Bladder microvascular endothelial cell (primary cell): ENCODE measurements around the gene AJM1. TPM values are rescaled to one million over a fixed set of nuclear protein-coding genes. Genes with fewer than 3 reads are reported as not detected.

Experiments used
- total RNA-seq: library from RNA; depleted of rRNA; stranded (reverse); fragments of >200 nt; gene quantifications from 2 replicates; pipeline ENCODE4 v1.2.3, GENCODE V29; 2014

AJM1 gene
- 0.65 and 1.4 TPM in 2 replicates for total RNA-seq

GRCh38 chr9:136842380-136842948 lies at the start of gene AJM1:
Gene AJM1 (plus strand): TSS chr9:136842478. CDS start chr9:136844415, 1,937 bp downstream.

GRCh38 chr9:136796238-136796774 lies 46.0 kb upstream of the AJM1 start, which contains the start of gene CCDC183:
Gene CCDC183 (plus strand): TSS chr9:136796338. CDS start chr9:136796398, 60 bp downstream.

DNA sequence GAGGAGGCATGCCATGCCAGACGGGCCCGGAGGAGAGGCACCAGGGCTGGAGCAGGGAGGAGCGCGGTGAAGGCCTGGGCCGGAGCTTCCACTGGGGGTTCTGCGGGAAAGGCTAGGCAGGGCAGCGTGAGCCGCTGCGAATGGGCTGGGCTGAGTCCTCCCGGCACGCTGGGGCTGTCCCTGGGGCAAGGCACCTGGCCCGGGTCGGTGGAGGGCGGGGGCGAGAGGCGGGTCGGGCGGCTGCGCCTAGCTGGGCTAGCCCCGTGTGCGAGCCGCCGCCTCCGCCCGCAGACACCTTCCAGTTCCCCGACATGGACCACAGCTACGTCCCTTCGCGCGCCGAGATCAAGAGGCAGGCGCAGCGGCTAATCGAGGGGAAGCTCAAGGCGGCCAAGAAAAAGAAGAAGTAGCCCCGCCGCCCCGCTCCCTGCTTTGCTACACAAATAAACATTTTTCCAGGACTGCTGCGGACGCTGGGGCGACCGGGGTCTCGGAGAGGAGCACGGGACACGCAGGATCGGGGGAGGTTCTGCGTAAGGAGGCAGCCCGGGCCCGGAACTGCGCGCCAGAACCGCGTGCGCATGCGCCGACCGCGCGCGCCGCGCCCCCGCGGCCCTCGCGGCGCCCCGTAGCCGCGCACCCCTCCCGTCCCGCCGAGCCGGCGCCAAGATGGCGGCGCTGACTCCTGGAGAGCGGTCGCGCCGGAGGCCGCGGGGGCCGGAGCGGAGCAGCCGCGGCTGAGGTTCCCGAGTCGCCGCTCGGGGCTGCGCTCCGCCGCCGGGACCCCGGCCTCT lies 34.8 kb upstream of the AJM1 start, which contains the start of gene RABL6:
RABL6 (plus strand) TSS at position 668 of the 794 bp plus-strand sequence. CDS start 249 bp downstream, outside the sequence.

DNA sequence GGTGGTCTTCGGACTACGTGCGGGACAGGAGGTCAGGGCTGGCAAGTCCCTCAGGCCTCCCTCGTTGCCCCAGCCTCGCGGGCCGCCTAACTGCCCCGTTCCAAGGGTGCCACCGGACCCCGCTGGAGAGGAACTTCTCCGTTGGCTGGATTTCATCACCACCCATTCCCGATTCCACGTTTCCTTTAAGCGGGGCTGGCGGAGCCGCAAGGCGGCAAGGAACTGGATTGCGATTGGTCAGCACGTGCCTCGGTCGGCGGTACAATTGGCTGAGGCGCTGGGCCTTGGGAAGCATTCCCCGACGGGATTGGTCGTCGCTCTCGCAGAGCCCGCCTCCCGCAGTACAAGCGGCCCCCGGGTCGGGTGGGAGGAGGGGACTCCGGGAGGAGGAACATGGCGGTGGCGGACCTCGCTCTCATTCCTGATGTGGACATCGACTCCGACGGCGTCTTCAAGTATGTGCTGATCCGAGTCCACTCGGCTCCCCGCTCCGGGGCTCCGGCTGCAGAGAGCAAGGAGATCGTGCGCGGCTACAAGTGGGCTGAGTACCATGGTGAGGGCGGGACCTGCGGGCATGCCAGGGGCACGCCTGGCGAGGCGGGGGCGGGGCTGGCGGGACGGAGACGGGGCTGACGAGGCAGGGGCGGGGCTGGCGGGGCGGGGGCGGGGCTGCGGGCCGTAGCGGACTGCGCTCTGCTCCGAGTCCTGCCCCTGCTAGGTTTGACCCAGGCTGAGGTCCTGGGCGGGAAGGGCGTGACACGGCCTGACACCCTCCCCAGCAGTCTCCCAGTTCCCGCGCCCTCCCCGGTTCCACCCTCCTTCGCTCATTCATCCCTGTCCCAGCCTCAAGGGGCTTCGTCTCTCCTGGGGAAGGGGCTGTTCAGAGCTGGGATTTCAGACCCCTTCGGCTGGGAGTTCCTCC lies 7.0 kb downstream of the AJM1 start, which contains the start of gene PHPT1:
PHPT1 (plus strand) TSS at position 372 of the 922 bp plus-strand sequence; CDS start at position 394, 22 bp downstream.

DNA sequence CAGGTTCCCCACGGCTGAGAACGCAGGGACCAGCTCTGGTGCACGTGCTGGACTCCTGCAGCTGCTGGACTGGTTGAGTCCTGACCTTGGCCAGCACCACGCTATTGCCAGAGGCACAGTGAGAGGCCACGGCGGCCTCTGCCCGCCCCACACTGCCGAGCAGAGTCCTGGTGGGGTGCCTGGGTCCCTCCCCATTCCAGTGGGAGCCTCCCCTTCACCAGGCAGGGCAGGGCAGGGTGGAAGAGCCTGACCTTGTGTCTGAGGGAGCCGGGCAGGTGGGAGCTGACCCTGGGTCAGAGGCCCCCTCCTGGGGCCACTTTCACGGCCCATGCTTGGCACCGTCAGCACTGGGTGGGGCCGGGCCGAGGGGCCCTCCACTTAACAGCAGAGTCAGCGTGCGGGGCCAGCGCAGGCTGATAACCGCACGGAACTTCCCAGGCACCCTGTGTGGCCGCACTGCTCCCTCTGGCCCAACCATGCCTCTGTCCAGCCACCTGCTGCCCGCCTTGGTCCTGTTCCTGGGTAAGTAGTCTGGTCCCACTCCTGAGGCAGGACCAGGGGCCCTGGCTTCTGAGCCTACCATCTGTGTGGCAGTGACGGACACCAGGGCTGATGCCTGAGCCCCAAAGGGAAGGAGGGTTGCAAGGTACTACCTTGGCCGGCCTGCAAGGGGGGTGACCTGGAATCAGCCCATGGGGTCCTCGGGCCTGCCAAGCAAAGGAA lies 9.8 kb downstream of the AJM1 start, which contains the start of gene MAMDC4:
MAMDC4 (plus strand) TSS at position 406 of the 723 bp plus-strand sequence; CDS start at position 477, 71 bp downstream.

DNA sequence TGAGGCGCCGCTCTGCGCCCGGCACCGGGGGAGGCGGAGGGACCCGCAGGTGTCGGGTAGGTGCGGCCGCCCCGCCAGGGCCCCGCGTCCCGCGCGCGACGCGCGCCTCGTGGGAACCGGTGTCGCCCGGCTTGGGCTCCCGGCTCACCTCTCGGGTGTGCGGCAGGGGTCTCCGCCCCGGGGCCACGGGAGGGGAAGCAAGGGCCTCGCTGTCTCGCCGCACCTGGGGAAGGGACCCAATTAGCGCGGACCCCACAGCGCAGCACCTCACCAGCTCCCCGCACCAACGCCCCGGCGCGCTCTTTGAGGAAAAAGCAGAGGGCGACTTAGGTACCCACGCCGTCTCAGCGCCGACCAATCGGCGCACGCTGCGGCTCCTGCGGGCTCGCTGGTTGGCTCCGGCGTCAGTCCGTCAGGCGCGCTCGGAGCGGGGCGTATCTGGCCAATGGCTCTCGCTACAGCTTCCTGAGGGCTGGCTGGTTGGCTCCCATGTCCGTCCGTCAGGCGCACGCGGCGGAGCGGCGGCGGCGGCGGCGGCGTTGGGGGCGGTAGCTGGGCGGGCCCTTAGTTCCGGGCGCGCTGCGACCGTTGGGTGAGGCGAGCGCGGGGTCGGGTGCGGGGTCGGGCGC lies 43.8 kb downstream of the AJM1 start, which contains the start of gene TRAF2:
TRAF2 (plus strand) TSS at position 567 of the 629 bp plus-strand sequence. CDS start 12,225 bp downstream, outside the sequence.

Other genes starting within 250 kb of the AJM1 start
- 374 and 420 TPM in 2 replicates for gene EGFL7, start 179.6 kb upstream of the AJM1 start, total RNA-seq
- 33.7 and 40.7 TPM in 2 replicates for gene AGPAT2, start 155.0 kb upstream of the AJM1 start, total RNA-seq
- 109 and 161 TPM in 2 replicates for gene DIPK1B, start 129.9 kb upstream of the AJM1 start, total RNA-seq
- gene LCN10, start 99.5 kb upstream of the AJM1 start, total RNA-seq = 0.13 TPM in 1 of 2 replicates, not detected in the other
- not detected in 2 replicates for gene LCN6, start 94.0 kb upstream of the AJM1 start, total RNA-seq
- gene LCN8, start 84.2 kb upstream of the AJM1 start, total RNA-seq = not detected in 2 replicates
- not detected in 2 replicates for gene LCN15, start 78.0 kb upstream of the AJM1 start, total RNA-seq
- gene TMEM141, start 51.1 kb upstream of the AJM1 start, total RNA-seq = 50.7 and 53.7 TPM in 2 replicates
- gene CCDC183, start 46.1 kb upstream of the AJM1 start, total RNA-seq = 0.81 and 1.1 TPM in 2 replicates
- gene RABL6, start 34.5 kb upstream of the AJM1 start, total RNA-seq = 66.5 and 73.3 TPM in 2 replicates
- gene PHPT1, start 6.9 kb downstream of the AJM1 start, total RNA-seq = 211 and 268 TPM in 2 replicates
- 0.97 and 6.2 TPM in 2 replicates for gene MAMDC4, start 9.9 kb downstream of the AJM1 start, total RNA-seq
- gene EDF1, start 23.8 kb downstream of the AJM1 start, total RNA-seq = 350 and 489 TPM in 2 replicates
- gene TRAF2, start 44.0 kb downstream of the AJM1 start, total RNA-seq = 20.9 and 35.2 TPM in 2 replicates
- 151 and 202 TPM in 2 replicates for gene FBXW5, start 102.3 kb downstream of the AJM1 start, total RNA-seq
- gene C8G, start 102.8 kb downstream of the AJM1 start, total RNA-seq = 1.2 TPM in 1 of 2 replicates, not detected in the other
- gene LCN12, start 109.8 kb downstream of the AJM1 start, total RNA-seq = 0.19 TPM in 1 of 2 replicates, not detected in the other
- gene PTGDS, start 135.0 kb downstream of the AJM1 start, total RNA-seq = 0.38 TPM in 1 of 2 replicates, not detected in the other
- gene LCNL1, start 140.5 kb downstream of the AJM1 start, total RNA-seq = 0.06 TPM in 1 of 2 replicates, not detected in the other
- gene PAXX, start 149.9 kb downstream of the AJM1 start, total RNA-seq = 7.7 and 10.7 TPM in 2 replicates
- not detected in 2 replicates for gene CLIC3, start 154.1 kb downstream of the AJM1 start, total RNA-seq
- gene ABCA2, start 185.8 kb downstream of the AJM1 start, total RNA-seq = 5.0 and 29.3 TPM in 2 replicates
- gene FUT7, start 189.6 kb downstream of the AJM1 start, total RNA-seq = not detected in 2 replicates
- gene NPDC1, start 203.7 kb downstream of the AJM1 start, total RNA-seq = 29.6 and 30.9 TPM in 2 replicates
- under 0.01 TPM in 1 of 2 replicates, not detected in the other for gene ENTPD2, start 211.6 kb downstream of the AJM1 start, total RNA-seq
- gene SAPCD2, start 228.1 kb downstream of the AJM1 start, total RNA-seq = 8.8 and 13.6 TPM in 2 replicates
- 12.1 and 23.3 TPM in 2 replicates for gene UAP1L1, start 235.0 kb downstream of the AJM1 start, total RNA-seq
- 58.6 and 66.0 TPM in 2 replicates for gene MAN1B1, start 244.5 kb downstream of the AJM1 start, total RNA-seq